Measurements from ENCODE around the gene CEP250.

The CEP250 gene, protein sequence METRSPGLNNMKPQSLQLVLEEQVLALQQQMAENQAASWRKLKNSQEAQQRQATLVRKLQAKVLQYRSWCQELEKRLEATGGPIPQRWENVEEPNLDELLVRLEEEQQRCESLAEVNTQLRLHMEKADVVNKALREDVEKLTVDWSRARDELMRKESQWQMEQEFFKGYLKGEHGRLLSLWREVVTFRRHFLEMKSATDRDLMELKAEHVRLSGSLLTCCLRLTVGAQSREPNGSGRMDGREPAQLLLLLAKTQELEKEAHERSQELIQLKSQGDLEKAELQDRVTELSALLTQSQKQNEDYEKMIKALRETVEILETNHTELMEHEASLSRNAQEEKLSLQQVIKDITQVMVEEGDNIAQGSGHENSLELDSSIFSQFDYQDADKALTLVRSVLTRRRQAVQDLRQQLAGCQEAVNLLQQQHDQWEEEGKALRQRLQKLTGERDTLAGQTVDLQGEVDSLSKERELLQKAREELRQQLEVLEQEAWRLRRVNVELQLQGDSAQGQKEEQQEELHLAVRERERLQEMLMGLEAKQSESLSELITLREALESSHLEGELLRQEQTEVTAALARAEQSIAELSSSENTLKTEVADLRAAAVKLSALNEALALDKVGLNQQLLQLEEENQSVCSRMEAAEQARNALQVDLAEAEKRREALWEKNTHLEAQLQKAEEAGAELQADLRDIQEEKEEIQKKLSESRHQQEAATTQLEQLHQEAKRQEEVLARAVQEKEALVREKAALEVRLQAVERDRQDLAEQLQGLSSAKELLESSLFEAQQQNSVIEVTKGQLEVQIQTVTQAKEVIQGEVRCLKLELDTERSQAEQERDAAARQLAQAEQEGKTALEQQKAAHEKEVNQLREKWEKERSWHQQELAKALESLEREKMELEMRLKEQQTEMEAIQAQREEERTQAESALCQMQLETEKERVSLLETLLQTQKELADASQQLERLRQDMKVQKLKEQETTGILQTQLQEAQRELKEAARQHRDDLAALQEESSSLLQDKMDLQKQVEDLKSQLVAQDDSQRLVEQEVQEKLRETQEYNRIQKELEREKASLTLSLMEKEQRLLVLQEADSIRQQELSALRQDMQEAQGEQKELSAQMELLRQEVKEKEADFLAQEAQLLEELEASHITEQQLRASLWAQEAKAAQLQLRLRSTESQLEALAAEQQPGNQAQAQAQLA (N-terminal part only)

DNA sequence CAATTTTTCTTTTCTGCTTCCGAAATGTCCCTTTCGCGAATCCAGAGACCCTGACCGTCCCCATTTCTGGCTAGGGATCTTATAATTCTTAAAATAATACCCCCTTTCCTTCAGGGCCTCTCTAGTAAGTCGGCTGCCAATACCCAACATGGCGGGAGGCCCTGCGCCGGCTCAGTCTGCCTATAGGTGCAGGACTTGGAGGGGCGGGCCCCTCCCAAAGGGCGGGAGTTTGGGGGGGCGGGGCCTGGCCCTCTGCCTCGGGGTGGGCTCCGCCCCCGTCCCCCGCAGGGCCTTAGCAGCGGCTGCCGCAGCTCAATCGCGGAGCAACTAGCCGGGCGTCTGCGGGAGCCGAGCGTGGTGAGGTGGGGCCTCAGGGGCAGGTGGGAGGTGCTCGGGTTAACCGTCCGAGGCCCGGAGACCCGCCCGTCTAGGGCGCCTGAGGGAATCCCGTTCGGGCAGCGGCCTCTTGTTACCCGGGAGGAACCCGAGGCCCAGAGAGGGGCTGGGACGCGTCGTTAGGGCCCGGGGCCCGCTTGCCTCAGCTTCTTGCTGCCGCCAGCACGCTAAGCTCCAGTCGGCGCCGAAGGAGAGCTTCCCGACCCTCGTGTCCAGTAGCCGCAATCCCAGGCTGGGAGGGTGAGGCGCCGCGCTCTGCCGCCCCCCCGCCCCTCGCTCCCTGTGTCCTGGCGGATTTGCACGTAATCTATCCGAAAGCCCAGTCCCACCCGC is at the start of gene CEP250:
TSS of gene CEP250 (plus strand) at position 718 of the 729 bp plus-strand sequence. CDS start 6,770 bp downstream, outside the sequence.
- Histone ChIP-seq H3K4me2 (peak within 1 kb of the TSS; percentile 54), H3K4me3 (IDR thresholded peaks at IDR 0.05; ENCODE audit: insufficient read depth, low read depth, low read length) (no peak within 1 kb of the TSS), H3K9ac (peak within 1 kb of the TSS; percentile 88), H3K79me2 (ENCODE audit: insufficient read depth, low read depth) (no peaks in the 10 kb centered on the region), H3K4me1 (ENCODE audit: low read depth, poor library complexity, severe bottlenecking) (peaks cover 18% of the 10 kb centered on the region), H2AFZ (ENCODE audit: low read depth) (peak within 1 kb of the TSS; percentile 67), H4K20me1 (ENCODE audit: insufficient read depth) (no peaks in the 10 kb centered on the region), H3K27me3 (ENCODE audit: insufficient read depth, low read depth) (no peaks in the 10 kb centered on the region), H3K36me3 (ENCODE audit: insufficient read depth) (no peaks in the 10 kb centered on the region), H3K27ac (peak within 1 kb of the TSS; percentile 81)
- TF ChIP-seq, protein P1, sequence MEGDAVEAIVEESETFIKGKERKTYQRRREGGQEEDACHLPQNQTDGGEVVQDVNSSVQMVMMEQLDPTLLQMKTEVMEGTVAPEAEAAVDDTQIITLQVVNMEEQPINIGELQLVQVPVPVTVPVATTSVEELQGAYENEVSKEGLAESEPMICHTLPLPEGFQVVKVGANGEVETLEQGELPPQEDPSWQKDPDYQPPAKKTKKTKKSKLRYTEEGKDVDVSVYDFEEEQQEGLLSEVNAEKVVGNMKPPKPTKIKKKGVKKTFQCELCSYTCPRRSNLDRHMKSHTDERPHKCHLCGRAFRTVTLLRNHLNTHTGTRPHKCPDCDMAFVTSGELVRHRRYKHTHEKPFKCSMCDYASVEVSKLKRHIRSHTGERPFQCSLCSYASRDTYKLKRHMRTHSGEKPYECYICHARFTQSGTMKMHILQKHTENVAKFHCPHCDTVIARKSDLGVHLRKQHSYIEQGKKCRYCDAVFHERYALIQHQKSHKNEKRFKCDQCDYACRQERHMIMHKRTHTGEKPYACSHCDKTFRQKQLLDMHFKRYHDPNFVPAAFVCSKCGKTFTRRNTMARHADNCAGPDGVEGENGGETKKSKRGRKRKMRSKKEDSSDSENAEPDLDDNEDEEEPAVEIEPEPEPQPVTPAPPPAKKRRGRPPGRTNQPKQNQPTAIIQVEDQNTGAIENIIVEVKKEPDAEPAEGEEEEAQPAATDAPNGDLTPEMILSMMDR (conservative IDR thresholded peaks at IDR 0.05; ENCODE audit: low read depth, low read length), result no peak

DNA sequence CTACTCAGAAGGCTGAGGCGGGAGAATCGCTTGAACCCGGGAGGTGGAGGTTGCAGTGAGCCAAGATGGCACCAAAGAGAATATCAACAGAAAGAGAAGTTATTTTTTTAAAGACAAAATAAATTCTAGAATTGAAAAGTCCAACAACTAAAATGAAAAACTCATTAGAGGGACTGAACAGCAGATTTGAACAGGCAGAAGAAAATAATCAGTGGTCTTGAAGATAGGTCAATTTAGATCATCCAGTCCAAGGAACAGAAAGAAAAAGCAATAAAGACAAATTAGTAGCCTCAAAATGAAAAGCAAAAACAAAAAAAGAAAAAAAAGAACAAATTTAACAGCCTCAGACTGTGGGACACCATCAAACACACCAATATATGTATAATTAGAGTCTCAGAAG is 49.6 kb upstream of the CEP250 start:
- peaks cover 71% of the 10 kb centered on the region for H3K79me2 ChIP-seq (ENCODE audit: insufficient read depth, low read depth)

DNA sequence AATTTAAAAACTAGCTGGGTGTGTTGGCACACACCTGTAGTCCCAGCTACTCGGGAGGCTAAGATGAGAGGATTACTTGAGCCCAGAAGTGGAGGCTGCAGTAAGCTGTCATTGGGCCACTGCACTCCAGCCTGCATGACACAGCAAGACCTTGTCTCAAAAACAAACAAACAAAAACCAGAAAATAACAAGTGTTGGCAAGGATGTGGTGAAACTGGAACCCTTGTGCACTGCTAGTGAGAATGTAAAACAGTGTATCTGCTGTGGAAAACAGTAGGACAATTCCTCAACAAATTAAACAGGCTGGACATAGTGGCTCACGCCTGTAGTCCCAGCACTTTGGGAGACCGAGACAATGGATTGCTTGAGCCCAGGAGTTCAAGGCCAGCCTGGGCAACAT is 47.1 kb upstream of the CEP250 start:
- H4K20me1 ChIP-seq (ENCODE audit: insufficient read depth), result peaks cover 8% of the 10 kb centered on the region
- H3K9ac ChIP-seq, result no peak overlapping the region
- H3K27ac ChIP-seq, result no peak overlapping the region
- H3K79me2 ChIP-seq (ENCODE audit: insufficient read depth, low read depth), result peaks cover 69% of the 10 kb centered on the region
- no peak overlapping the region for H2AFZ ChIP-seq (ENCODE audit: low read depth)
- H3K4me2 ChIP-seq, result no peak overlapping the region
- no peaks in the 10 kb centered on the region for H3K27me3 ChIP-seq (ENCODE audit: insufficient read depth, low read depth)
- TF ChIP-seq, protein P1 (conservative IDR thresholded peaks at IDR 0.05; ENCODE audit: low read depth, low read length), result no peak
- H3K4me1 ChIP-seq (ENCODE audit: low read depth, poor library complexity, severe bottlenecking), result peaks cover 50% of the 10 kb centered on the region
- H3K4me3 ChIP-seq (IDR thresholded peaks at IDR 0.05; ENCODE audit: insufficient read depth, low read depth, low read length), result no peak overlapping the region
- no peaks in the 10 kb centered on the region for H3K36me3 ChIP-seq (ENCODE audit: insufficient read depth)

More for the DNA sequence above, 49.6 kb upstream of the CEP250 start:
- peaks cover 8% of the 10 kb centered on the region for H4K20me1 ChIP-seq (ENCODE audit: insufficient read depth)
- no peak overlapping the region for H3K9ac ChIP-seq
- H3K4me1 ChIP-seq (ENCODE audit: low read depth, poor library complexity, severe bottlenecking), result peaks cover 45% of the 10 kb centered on the region
- H3K27ac ChIP-seq, result no peak overlapping the region
- no peak overlapping the region; the same call in 1 of the 2 replicates for H3K4me2 ChIP-seq
- H3K4me3 ChIP-seq (IDR thresholded peaks at IDR 0.05; ENCODE audit: insufficient read depth, low read depth, low read length), result no peak overlapping the region
- H3K27me3 ChIP-seq (ENCODE audit: insufficient read depth, low read depth), result no peaks in the 10 kb centered on the region
- H3K36me3 ChIP-seq (ENCODE audit: insufficient read depth), result no peaks in the 10 kb centered on the region
- TF ChIP-seq, protein P1 (conservative IDR thresholded peaks at IDR 0.05; ENCODE audit: low read depth, low read length), result no peak
- H2AFZ ChIP-seq (ENCODE audit: low read depth), result no peak overlapping the region

DNA sequence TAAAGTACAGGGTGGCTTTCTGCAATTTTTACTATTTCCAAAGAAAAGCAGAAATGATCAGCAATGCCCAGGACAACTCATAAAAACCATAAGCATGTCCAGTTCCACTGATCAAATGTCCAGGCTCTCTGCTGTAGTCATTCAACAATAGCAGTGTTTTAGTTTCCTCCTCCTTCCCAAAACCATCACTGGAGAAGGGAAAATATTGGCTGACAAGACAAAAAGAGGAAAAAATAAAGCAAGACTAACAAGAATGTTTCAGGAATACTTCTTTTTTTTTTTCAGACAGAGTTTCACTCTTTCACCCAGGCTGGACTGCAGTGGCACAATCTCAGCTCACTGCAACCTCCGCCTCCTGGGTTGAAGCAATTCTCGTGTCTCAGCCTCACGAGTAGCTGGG is 45.9 kb upstream of the CEP250 start:
- no peak overlapping the region for H3K4me2 ChIP-seq
- TF ChIP-seq, protein P1 (conservative IDR thresholded peaks at IDR 0.05; ENCODE audit: low read depth, low read length), result no peak
- no peak overlapping the region for H2AFZ ChIP-seq (ENCODE audit: low read depth)
- peaks cover 62% of the 10 kb centered on the region for H3K79me2 ChIP-seq (ENCODE audit: insufficient read depth, low read depth)
- no peak overlapping the region for H3K27ac ChIP-seq
- no peaks in the 10 kb centered on the region for H3K36me3 ChIP-seq (ENCODE audit: insufficient read depth)
- H3K9ac ChIP-seq, result no peak overlapping the region
- H3K4me3 ChIP-seq (IDR thresholded peaks at IDR 0.05; ENCODE audit: insufficient read depth, low read depth, low read length), result no peak overlapping the region
- no peaks in the 10 kb centered on the region for H3K27me3 ChIP-seq (ENCODE audit: insufficient read depth, low read depth)
- H3K4me1 ChIP-seq (ENCODE audit: low read depth, poor library complexity, severe bottlenecking), result peaks cover 47% of the 10 kb centered on the region
- H4K20me1 ChIP-seq (ENCODE audit: insufficient read depth), result peaks cover 7% of the 10 kb centered on the region
